ENCODE results near the gene RTP2.

GRCh38 chr3:187746059-187746441 is 43.7 kb upstream of the RTP2 start:
- TF ChIP-seq, protein P1, sequence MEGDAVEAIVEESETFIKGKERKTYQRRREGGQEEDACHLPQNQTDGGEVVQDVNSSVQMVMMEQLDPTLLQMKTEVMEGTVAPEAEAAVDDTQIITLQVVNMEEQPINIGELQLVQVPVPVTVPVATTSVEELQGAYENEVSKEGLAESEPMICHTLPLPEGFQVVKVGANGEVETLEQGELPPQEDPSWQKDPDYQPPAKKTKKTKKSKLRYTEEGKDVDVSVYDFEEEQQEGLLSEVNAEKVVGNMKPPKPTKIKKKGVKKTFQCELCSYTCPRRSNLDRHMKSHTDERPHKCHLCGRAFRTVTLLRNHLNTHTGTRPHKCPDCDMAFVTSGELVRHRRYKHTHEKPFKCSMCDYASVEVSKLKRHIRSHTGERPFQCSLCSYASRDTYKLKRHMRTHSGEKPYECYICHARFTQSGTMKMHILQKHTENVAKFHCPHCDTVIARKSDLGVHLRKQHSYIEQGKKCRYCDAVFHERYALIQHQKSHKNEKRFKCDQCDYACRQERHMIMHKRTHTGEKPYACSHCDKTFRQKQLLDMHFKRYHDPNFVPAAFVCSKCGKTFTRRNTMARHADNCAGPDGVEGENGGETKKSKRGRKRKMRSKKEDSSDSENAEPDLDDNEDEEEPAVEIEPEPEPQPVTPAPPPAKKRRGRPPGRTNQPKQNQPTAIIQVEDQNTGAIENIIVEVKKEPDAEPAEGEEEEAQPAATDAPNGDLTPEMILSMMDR (IDR thresholded peaks at IDR 0.05) = no peak
- no peak for TF ChIP-seq EZH2 (IDR thresholded peaks at IDR 0.05)

Data from neural progenitor cell (in vitro differentiated cells).